C4-2B (cell line): ENCODE measurements around the gene TNRC6B.

Source experiments
- ZFX ChIP-seq: fragments of 450-650 bp; IDR thresholded peaks from 2 replicates; pipeline ENCODE4 v1.6.1; 2017
- TF ChIP-seq, protein P1 (sequence below): fragments of 450-650 bp; conservative IDR thresholded peaks from 2 replicates; pipeline ENCODE4 v1.5.1; 2017; ENCODE audit warnings: mild to moderate bottlenecking

- TF ChIP-seq, protein P1, sequence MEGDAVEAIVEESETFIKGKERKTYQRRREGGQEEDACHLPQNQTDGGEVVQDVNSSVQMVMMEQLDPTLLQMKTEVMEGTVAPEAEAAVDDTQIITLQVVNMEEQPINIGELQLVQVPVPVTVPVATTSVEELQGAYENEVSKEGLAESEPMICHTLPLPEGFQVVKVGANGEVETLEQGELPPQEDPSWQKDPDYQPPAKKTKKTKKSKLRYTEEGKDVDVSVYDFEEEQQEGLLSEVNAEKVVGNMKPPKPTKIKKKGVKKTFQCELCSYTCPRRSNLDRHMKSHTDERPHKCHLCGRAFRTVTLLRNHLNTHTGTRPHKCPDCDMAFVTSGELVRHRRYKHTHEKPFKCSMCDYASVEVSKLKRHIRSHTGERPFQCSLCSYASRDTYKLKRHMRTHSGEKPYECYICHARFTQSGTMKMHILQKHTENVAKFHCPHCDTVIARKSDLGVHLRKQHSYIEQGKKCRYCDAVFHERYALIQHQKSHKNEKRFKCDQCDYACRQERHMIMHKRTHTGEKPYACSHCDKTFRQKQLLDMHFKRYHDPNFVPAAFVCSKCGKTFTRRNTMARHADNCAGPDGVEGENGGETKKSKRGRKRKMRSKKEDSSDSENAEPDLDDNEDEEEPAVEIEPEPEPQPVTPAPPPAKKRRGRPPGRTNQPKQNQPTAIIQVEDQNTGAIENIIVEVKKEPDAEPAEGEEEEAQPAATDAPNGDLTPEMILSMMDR = no peak
- no peak for TF ChIP-seq ZFX
Measured at GRCh38 chr22:40128989-40129388, 48.7 kb upstream of the TNRC6B start.
